WI38 (cell line): ENCODE measurements around the gene ZNF106.

Source experiments
- H3K4me3 ChIP-seq: 2 replicates; pipeline ENCODE4 v1.5.1; 2011; ENCODE audit warnings: low read depth, mild to moderate bottlenecking, control low read depth, low read length
- CTCF ChIP-seq: IDR thresholded peaks from 2 replicates; pipeline ENCODE4 v1.5.1; 2012; ENCODE audit warnings: low read depth, mild to moderate bottlenecking, control low read depth, low read length

ZNF106 gene

GRCh38 chr15:42405863-42406482 is 85.0 kb downstream of the ZNF106 start:
- no peak for TF ChIP-seq CTCF
- no peak overlapping the region for H3K4me3 ChIP-seq

GRCh38 chr15:42404461-42405235 is 86.3 kb downstream of the ZNF106 start:
- no peak for TF ChIP-seq CTCF
- no peak overlapping the region for H3K4me3 ChIP-seq

- H3K4me3 ChIP-seq, result no peak overlapping the region
- TF ChIP-seq CTCF, result no peak
These were observed 87.6 kb downstream of the ZNF106 start for GRCh38 chr15:42403389-42403788.

DNA sequence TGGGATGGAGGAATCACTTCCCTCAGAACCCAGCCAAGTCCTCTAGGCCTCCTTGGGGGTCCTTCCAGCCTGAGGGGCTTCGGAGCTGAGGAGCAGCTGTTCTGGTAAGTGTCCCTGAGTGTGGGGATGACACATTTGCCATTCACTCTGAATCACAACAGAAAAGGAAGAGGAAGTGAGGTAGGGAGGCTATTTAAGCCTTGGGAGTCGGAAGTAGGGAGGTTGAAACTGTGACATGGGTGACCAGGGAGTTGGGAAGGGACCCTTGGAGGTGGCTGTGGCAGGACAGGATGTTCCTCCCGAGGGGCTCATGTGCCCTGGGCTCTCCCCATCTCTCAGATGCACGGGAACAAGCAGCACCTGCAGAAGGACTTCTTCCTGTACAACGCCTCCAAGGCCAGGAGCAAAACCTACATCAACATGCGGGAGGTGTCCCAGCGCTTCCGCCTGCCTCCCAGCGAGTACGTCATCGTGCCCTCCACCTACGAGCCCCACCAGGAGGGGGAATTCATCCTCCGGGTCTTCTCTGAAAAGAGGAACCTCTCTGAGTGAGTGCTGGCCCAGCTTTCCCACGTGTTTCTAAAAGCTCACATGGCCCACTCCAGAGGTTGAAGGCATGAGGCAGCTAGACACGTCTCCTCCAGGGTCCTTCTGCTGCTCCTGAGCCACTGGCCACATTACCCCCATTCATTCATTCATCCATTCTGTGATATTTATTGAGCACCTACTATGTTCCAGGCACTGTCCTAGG is 88.3 kb downstream of the ZNF106 start:
- TF ChIP-seq CTCF, result no peak
- H3K4me3 ChIP-seq, result no peak overlapping the region

DNA sequence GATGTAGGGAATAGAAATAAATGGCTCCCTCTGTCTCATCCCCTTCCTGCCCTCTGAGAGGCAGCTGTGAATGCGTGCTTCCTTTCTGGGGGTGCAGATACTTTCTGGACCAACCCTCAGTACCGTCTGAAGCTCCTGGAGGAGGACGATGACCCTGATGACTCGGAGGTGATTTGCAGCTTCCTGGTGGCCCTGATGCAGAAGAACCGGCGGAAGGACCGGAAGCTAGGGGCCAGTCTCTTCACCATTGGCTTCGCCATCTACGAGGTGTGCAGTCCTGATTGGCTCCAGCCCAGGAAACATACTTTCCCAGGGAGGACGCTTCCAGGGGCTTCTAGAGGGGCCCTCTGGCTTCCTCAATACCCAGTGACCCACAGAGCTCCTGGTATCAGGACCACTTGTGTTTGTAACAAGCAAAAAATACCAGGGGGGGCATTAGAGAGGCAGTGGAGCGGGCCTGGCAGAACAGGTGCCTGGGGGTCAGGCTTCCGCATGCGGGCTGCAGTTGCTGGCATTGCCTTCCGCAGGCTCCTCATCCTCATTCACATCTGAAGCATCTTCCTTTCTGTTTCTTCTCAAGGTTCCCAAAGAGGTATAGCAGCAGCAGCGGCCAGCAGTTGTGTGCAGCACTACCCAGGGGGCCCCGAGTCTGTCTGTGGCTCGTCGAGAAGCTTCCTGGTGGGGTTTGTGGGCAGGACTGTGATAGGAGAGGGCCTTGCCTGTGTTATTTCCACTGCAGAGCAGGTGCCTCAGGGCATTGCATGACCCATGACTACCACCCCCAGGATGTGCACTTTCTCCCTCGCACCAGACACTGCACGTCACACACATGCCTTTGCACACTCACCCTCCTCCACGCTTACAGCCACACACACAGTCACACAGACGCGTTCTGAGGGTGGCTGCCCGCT is 89.1 kb downstream of the ZNF106 start:
- no peak for TF ChIP-seq CTCF
- no peak overlapping the region for H3K4me3 ChIP-seq

GRCh38 chr15:42395838-42396237 is 95.1 kb downstream of the ZNF106 start:
- TF ChIP-seq CTCF, result no peak
- no peak overlapping the region for H3K4me3 ChIP-seq
